Panc1 (cell line): ENCODE measurements around the gene IQGAP1. TPM values are rescaled to one million over a fixed set of nuclear protein-coding genes. Genes with fewer than 3 reads are reported as not detected.

Source experiments
- ATAC-seq: fragments of 200-7000 bp; cut with Tn5 transposase; 2 replicates; pipeline ENCODE4 v1.9.1; 2020; ENCODE audit warnings: mild to moderate bottlenecking, moderate library complexity
- BruUV-seq: library from RNA; stranded (reverse); fragments of 400-500 nt; replicated peaks from 2 replicates; lab custom pipeline; 2021; lab: Mats Ljungman, UMichigan
- CTCF ChIA-PET: fragments of 300-600 bp; sonication (Branson Sonifier 250); formaldehyde crosslinking; loops from one replicate; lab custom pipeline; 2022; ENCODE audit warnings: antibody characterized with exemption; lab: Charles Lee
- POLR2A ChIA-PET: fragments of 300-600 bp; sonication (Branson Sonifier 250); formaldehyde crosslinking; loops from one replicate; lab custom pipeline; 2022; ENCODE audit warnings: antibody characterized with exemption; lab: Charles Lee
- DNase-seq: peaks from one replicate; pipeline ENCODE4 v3.0.0-alpha.2; 2010; ENCODE audit warnings: low read depth, low spot score
- H3K27ac ChIP-seq: 2 replicates; pipeline ENCODE4 v1.5.1; 2011; ENCODE audit warnings: mild to moderate bottlenecking, low read length, inconsistent platforms
- H3K27me3 ChIP-seq: fragments of 200-500 bp; sonication (Bioruptor generic); 2 replicates; pipeline ENCODE4 v1.6.0; 2014; ENCODE audit warnings: low read length, inconsistent platforms; ENCODE audit not compliant: control insufficient read depth, insufficient read depth
- H3K36me3 ChIP-seq: fragments of 200-500 bp; sonication (Bioruptor generic); 2 replicates; pipeline ENCODE4 v1.5.1; 2014; ENCODE audit warnings: inconsistent platforms, mild to moderate bottlenecking, low read length, moderate library complexity; ENCODE audit not compliant: control insufficient read depth, insufficient read depth
- H3K4me1 ChIP-seq: 2 replicates; pipeline ENCODE4 v1.5.1; 2011; ENCODE audit warnings: inconsistent platforms, mild to moderate bottlenecking, low read length, moderate library complexity; ENCODE audit not compliant: control insufficient read depth, insufficient read depth
- H3K4me3 ChIP-seq, 2 experiments: 2 replicates each; pipeline ENCODE4 v1.5.1; 2011 to 2012; ENCODE audit warnings: low read depth in 2 of 2, low read length in 2 of 2, mild to moderate bottlenecking in 2 of 2, inconsistent platforms in 1 of 2, moderate library complexity in 1 of 2
- H3K9me3 ChIP-seq: fragments of 200-500 bp; sonication (Bioruptor generic); 2 replicates; pipeline ENCODE4 v1.5.1; 2014; ENCODE audit warnings: low read depth, mild to moderate bottlenecking, inconsistent platforms, low read length, moderate library complexity; ENCODE audit not compliant: control insufficient read depth, insufficient read depth
- POLR2AphosphoS5 ChIP-seq: IDR thresholded peaks from 2 replicates; pipeline ENCODE4 v1.6.1; 2012; ENCODE audit warnings: mild to moderate bottlenecking, low read depth, low read length, moderate library complexity
- SIN3A ChIP-seq: IDR thresholded peaks from 2 replicates; pipeline ENCODE4 v1.6.1; 2012; ENCODE audit warnings: low read depth, mild to moderate bottlenecking, low read length, moderate library complexity, borderline replicate concordance; ENCODE audit not compliant: insufficient read depth
- TCF7L2 ChIP-seq: IDR thresholded peaks from 2 replicates; pipeline ENCODE4 v1.6.1; 2011; ENCODE audit warnings: mild to moderate bottlenecking, low read depth, low read length, inconsistent platforms
- in situ Hi-C: cut with HindIII; loops from 2 replicates; pipeline ENCODE4 v1.10.0; 2016; ENCODE audit warnings: low sequenced_read_pairs, low pct_unique_long_range_greater_than_20kb
- intact Hi-C: fragments of 100-400 bp; cut with micrococcal nuclease; formaldehyde crosslinking; loops from one replicate; pipeline ENCODE4 v1.10.0; 2022; ENCODE audit not compliant: unreplicated experiment
- total RNA-seq: library from RNA; stranded (reverse); gene quantifications from one replicate; pipeline ENCODE4 v1.2.1, GENCODE V29; 2021; ENCODE audit not compliant: unreplicated experiment
- TF ChIP-seq, protein P1 (sequence below), 2 experiments: IDR thresholded peaks; 2 replicates each; pipeline ENCODE4 v1.6.1; 2011 to 2012; ENCODE audit warnings: low read depth in 2 of 2, control low read depth in 1 of 2, low read length in 1 of 2, mild to moderate bottlenecking in 1 of 2, moderate library complexity in 1 of 2; ENCODE audit not compliant: insufficient read depth in 1 of 2
- TF ChIP-seq, protein P2 (sequence below): fragments of 450-650 bp; IDR thresholded peaks from 2 replicates; pipeline ENCODE4 v1.5.1; 2017; ENCODE audit warnings: mild to moderate bottlenecking

IQGAP1 gene
- total RNA-seq, 1 experiment from 2014 or later = 228 TPM

DNA sequence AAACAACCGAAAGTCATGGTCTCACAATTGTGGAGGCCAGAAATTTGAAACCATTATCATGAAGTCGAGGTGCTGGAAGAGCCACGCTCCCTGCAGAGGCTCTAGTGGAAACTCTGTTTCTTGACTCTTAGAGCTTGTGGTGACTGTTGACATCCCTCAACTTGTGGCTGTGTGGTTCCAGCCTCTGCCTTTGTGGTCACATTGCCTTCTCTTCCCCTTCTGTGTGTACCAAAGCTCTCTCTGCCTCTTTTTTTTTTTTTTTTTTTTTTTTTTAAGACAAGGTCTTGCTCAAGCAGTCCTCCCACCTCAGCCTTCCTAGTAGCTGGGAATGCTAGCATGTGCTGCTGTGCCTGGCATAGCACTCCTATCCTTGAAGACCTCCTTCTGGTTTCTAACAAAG, 93.0 kb downstream of the IQGAP1 start:
- in situ Hi-C loops = no loop called here
- H3K4me3 ChIP-seq = no peak overlapping the region
- DNase-seq (no peak), ATAC-seq (no peak)
- H3K9me3 ChIP-seq = no peaks in the 10 kb centered on the region
- peaks cover 45% of the 10 kb centered on the region for H3K36me3 ChIP-seq
- no peak for TF ChIP-seq SIN3A
- TF ChIP-seq, protein P1, sequence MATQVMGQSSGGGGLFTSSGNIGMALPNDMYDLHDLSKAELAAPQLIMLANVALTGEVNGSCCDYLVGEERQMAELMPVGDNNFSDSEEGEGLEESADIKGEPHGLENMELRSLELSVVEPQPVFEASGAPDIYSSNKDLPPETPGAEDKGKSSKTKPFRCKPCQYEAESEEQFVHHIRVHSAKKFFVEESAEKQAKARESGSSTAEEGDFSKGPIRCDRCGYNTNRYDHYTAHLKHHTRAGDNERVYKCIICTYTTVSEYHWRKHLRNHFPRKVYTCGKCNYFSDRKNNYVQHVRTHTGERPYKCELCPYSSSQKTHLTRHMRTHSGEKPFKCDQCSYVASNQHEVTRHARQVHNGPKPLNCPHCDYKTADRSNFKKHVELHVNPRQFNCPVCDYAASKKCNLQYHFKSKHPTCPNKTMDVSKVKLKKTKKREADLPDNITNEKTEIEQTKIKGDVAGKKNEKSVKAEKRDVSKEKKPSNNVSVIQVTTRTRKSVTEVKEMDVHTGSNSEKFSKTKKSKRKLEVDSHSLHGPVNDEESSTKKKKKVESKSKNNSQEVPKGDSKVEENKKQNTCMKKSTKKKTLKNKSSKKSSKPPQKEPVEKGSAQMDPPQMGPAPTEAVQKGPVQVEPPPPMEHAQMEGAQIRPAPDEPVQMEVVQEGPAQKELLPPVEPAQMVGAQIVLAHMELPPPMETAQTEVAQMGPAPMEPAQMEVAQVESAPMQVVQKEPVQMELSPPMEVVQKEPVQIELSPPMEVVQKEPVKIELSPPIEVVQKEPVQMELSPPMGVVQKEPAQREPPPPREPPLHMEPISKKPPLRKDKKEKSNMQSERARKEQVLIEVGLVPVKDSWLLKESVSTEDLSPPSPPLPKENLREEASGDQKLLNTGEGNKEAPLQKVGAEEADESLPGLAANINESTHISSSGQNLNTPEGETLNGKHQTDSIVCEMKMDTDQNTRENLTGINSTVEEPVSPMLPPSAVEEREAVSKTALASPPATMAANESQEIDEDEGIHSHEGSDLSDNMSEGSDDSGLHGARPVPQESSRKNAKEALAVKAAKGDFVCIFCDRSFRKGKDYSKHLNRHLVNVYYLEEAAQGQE (IDR thresholded peaks at IDR 0.05; ENCODE audit: insufficient read depth in 1 of 2, low read depth in 2 of 2, low read length in 1 of 2) = no peak
- TF ChIP-seq TCF7L2 = no peak
- TF ChIP-seq, protein P2, sequence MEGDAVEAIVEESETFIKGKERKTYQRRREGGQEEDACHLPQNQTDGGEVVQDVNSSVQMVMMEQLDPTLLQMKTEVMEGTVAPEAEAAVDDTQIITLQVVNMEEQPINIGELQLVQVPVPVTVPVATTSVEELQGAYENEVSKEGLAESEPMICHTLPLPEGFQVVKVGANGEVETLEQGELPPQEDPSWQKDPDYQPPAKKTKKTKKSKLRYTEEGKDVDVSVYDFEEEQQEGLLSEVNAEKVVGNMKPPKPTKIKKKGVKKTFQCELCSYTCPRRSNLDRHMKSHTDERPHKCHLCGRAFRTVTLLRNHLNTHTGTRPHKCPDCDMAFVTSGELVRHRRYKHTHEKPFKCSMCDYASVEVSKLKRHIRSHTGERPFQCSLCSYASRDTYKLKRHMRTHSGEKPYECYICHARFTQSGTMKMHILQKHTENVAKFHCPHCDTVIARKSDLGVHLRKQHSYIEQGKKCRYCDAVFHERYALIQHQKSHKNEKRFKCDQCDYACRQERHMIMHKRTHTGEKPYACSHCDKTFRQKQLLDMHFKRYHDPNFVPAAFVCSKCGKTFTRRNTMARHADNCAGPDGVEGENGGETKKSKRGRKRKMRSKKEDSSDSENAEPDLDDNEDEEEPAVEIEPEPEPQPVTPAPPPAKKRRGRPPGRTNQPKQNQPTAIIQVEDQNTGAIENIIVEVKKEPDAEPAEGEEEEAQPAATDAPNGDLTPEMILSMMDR = no peak
- no peak for TF ChIP-seq POLR2AphosphoS5
- H3K27me3 ChIP-seq = no peaks in the 10 kb centered on the region
- H3K4me1 ChIP-seq = peaks cover 10% of the 10 kb centered on the region; the same call in 1 of the 2 replicates
- ChIA-PET POLR2A (no interaction called here), CTCF (interaction anchor here (2.7 kb wide), 1 partner anchor 161 kb away, joined by 26 read pairs; no protein-coding TSS in a partner anchor)
- BruUV-seq = no TSS peak
- no peak overlapping the region for H3K27ac ChIP-seq
- intact Hi-C loops = no loop called here

DNA sequence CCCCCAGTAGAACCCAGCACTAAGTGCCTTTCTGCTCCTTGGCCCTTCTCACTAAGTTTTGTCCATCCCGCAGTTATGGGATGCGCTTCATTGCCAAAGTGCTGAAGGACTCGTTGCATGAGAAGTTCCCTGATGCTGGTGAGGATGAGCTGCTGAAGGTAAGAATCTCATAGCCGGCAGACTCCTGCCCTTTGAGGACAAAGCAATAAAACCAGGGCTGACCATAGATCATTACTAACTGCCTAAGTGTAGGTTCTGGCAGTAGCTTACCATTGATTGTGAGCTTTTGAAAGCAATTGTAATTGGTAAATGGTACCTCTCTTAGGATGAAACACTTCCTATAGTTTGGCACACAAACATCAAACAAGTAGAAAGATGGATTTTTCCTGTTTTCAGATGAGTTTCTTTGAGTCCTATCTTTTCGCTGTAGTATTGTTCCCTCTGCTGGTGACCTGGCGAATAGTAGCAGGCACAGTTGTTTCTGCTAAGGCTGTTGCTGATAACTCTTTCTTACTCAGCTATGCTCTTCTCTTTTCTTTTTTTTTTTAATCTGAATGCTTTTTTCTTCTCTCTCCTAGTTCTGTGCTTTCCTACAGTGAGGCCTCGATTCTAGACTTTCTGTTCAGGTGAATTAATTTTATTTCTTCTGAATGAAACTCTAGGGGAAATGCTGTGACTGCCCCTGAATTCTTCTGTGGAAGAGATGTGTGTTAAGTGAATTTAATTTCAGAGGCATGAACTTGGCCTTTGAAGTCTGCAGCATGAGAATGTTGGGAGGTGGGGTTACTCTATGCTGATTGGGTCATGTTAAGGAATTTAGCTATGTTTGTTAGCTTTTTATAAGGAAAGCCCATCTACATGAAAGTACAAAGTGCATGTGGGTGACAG, 94.3 kb downstream of the IQGAP1 start:
- intact Hi-C loops (loop anchor here (1.0 kb wide), 1 partner anchor 161 kb away; no protein-coding TSS in a partner anchor), in situ Hi-C loops (no loop called here)
- ATAC-seq (peak; percentile 62; the same call in 1 of the 2 replicates), DNase-seq (peak; percentile 18)
- peaks cover 9% of the 10 kb centered on the region; the same call in 1 of the 2 replicates for H3K4me1 ChIP-seq
- no peaks in the 10 kb centered on the region for H3K9me3 ChIP-seq
- no peaks in the 10 kb centered on the region for H3K27me3 ChIP-seq
- H3K36me3 ChIP-seq = peaks cover 44% of the 10 kb centered on the region
- BruUV-seq = no TSS peak
- H3K4me3 ChIP-seq = no peak overlapping the region
- no peak overlapping the region for H3K27ac ChIP-seq
- TF ChIP-seq, protein P1 (IDR thresholded peaks at IDR 0.05; ENCODE audit: insufficient read depth in 1 of 2, low read depth in 2 of 2, low read length in 1 of 2) = no peak
- TF ChIP-seq SIN3A (no peak), TCF7L2 (no peak), POLR2AphosphoS5 (no peak)
- TF ChIP-seq, protein P2 = peak; percentile 77
- ChIA-PET CTCF (interaction anchor here (0.6 to 2.7 kb wide), 4 partner anchors 120 to 452 kb away, joined by 3 to 26 read pairs (median 4); no protein-coding TSS in a partner anchor), POLR2A (no interaction called here)
